CD4-positive, CD25-positive, alpha-beta regulatory T cell (primary cell): ENCODE results near the gene SLC12A7. TPM values are rescaled to one million over a fixed set of nuclear protein-coding genes. Genes with fewer than 3 reads are reported as not detected.

Source experiments
- ATAC-seq, 2 donors: fragments of 150-1000 bp; cut with Tn5 transposase; one replicate each; pipeline ENCODE4 v1.10.0; 2021; ENCODE audit warnings: low read depth in 2 of 2, moderate number of reproducible peaks in 2 of 2, moderate library complexity in 1 of 2
- DNase-seq, 3 donors: peaks; one replicate each; pipeline versions ENCODE4 v3.0.0 to v3.0.0-alpha.2; 2012 to 2022; ENCODE audit warnings: mixed read lengths in 1 of 3
- H3K27ac ChIP-seq: one replicate; pipeline ENCODE4 v1.7.0; 2013; ENCODE audit warnings: mild to moderate bottlenecking, low read length; ENCODE audit not compliant: insufficient read depth, poor library complexity, severe bottlenecking
- H3K27me3 ChIP-seq: one replicate; pipeline ENCODE4 v1.7.0; 2013; ENCODE audit warnings: low read length; ENCODE audit not compliant: control insufficient read depth, insufficient read depth
- H3K36me3 ChIP-seq: one replicate; pipeline ENCODE4 v1.7.0; 2013; ENCODE audit warnings: mild to moderate bottlenecking, low read length, moderate library complexity; ENCODE audit not compliant: control insufficient read depth, insufficient read depth
- H3K4me1 ChIP-seq: 2 replicates; pipeline ENCODE4 v1.7.0; 2013; ENCODE audit warnings: mild to moderate bottlenecking, low read length; ENCODE audit not compliant: insufficient read depth, control insufficient read depth, poor library complexity, severe bottlenecking
- H3K4me3 ChIP-seq: one replicate; pipeline ENCODE4 v1.7.0; 2013; ENCODE audit warnings: low read depth, mild to moderate bottlenecking, low read length, moderate library complexity
- H3K9me3 ChIP-seq, 2 experiments: 1 replicate in 1 of 2; 2 replicates in 1 of 2; pipeline ENCODE4 v1.7.0; 2013; ENCODE audit warnings: low read length in 2 of 2, mild to moderate bottlenecking in 1 of 2, moderate library complexity in 1 of 2; ENCODE audit not compliant: control insufficient read depth in 2 of 2
- H3K27ac Mint-ChIP-seq, 3 donors: one replicate each; pipeline ENCODE4 v1.8.0; 2020 to 2022; ENCODE audit warnings: mild to moderate bottlenecking in 3 of 3, mixed read lengths in 3 of 3, moderate library complexity in 2 of 3
- H3K27me3 Mint-ChIP-seq: one replicate; pipeline ENCODE4 v1.8.0; 2022; ENCODE audit warnings: mild to moderate bottlenecking, mixed read lengths
- H3K36me3 Mint-ChIP-seq: one replicate; pipeline ENCODE4 v1.8.0; 2020; ENCODE audit warnings: mixed read lengths
- H3K4me1 Mint-ChIP-seq, 4 donors: one replicate each; pipeline ENCODE4 v1.8.0; 2020 to 2022; ENCODE audit warnings: mixed read lengths in 4 of 4, mild to moderate bottlenecking in 1 of 4
- H3K4me3 Mint-ChIP-seq, 4 donors: one replicate each; pipeline ENCODE4 v1.8.0; 2020 to 2022; ENCODE audit warnings: mild to moderate bottlenecking in 4 of 4, mixed read lengths in 4 of 4, moderate library complexity in 3 of 4
- H3K9me3 Mint-ChIP-seq, 7 donors: one replicate each; pipeline ENCODE4 v1.8.0; 2020 to 2022; ENCODE audit warnings: mixed read lengths in 7 of 7, mild to moderate bottlenecking in 3 of 7, moderate library complexity in 2 of 7
- polyA plus RNA-seq, 4 donors: library from polyadenylated mRNA; unstranded; fragments of 300-500 nt; fragmentation: Illumina TruSeq; gene quantifications; one replicate each; pipeline ENCODE4 v1.2.3, GENCODE V29; 2021
- total RNA-seq: library from RNA; stranded (reverse); gene quantifications from one replicate; pipeline ENCODE4 v1.2.3, GENCODE V29; 2022

Gene SLC12A7
- total and polyA plus RNA-seq, 5 donors from 2014 or later, result 2.2 to 16.0 (median 7.0) TPM

DNA sequence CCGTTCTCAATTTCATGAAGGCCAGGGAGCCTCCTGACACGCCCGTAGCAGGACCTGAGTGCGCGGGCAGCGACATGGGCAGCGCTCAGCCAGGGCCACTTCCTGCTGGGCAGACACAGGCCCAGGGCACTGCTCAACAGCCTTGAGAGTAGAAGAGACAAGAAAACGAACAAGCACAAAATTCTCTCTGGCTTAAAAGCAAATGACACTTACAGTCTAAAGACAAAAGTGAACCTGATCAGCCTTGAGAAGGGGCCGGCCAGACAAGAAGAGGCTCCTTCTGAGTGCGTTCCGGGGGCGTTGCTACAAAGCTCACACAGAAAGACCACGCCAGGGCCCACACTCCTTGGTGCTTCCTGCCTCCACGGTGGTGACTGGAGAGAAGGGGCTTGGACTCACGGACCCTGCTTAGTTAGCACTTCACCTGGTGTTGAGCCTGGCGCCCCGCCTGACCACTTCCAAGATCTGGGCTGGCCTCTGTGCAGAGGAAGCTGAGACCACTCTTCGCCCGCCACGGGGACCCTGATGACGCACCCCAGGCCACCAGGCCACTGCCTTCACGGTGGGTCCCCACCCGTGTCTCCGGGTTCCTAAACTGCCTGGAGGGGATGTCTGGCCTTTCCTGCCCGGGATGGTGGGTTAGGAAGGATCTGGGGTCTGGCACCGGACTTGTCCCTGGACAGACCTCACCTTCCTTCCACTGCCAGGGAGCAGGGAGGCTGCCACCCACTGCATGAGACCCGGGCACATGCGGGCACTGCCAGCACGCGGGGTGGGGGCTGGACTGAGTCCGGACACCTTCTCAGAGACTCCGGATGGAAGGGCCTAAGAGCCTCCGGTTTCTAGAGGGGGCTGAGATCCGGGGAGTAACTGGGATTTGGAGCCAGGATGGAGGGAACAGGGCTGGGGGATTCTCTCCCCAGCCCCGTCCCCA, 1.3 kb downstream of the SLC12A7 start:
- Mint-ChIP-seq H3K27ac (peak overlapping the region; percentile 26 to 94 (median 78)), H3K4me3 (peak overlapping the region; percentile 68 to 93 (median 86)), H3K27me3 (no peaks in the 10 kb centered on the region), H3K4me1 (peaks cover 0 to 47% (median 17%) of the 10 kb centered on the region in 4 donors), H3K36me3 (no peaks in the 10 kb centered on the region), H3K9me3 (no peaks in the 10 kb centered on the region)
- H3K9me3 ChIP-seq, result no peaks in the 10 kb centered on the region
- H3K27me3 ChIP-seq, result no peaks in the 10 kb centered on the region
- no peaks in the 10 kb centered on the region for H3K36me3 ChIP-seq
- DNase-seq (peak in 1 of 3 donors; percentile 35), ATAC-seq (no peak)
- H3K27ac ChIP-seq, result peak overlapping the region; percentile 69
- H3K4me1 ChIP-seq, result peaks cover 55% of the 10 kb centered on the region
- peak overlapping the region; percentile 53 for H3K4me3 ChIP-seq

DNA sequence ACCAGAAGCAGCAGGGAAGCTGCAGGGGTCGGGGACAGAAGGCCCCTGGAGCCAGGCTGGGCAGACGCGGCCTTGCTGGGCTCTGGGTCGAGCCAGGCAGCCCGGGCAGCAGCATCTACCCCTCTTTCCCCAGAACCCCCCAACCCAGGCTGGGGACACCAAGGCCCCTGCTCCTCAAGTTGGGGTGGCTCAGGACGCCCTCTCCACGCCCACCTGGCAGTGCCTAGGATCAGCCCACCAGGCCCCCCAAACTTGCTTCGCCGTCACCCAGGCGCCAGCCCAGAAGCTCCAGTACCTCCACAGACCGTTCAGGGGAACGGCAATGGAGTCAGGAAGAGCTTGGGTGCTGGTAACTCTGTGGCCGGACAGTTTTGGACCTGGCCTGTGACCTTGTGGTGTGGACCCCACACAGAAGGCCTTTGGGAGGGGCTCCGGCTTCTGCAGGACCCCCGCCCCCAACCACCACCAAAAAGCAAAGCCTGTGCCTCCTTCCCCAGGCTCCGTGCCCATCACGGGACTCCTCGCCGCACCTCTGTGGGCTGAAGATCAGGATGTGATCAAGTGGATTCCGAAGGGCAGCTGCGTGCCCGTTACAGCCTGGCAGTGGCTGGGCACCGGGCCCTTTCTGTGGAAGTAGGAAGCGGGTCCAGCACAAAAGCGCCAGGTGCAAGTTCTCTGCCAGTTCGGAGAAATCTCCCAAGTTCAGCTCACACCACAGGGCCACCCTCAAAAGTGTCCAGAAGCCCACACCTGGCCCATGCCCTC, 2.1 kb downstream of the SLC12A7 start:
- Mint-ChIP-seq H3K27ac (peak overlapping the region in 2 of 3 donors; percentile 78 to 94), H3K36me3 (no peaks in the 10 kb centered on the region), H3K4me1 (peaks cover 0 to 52% (median 18%) of the 10 kb centered on the region in 4 donors), H3K27me3 (no peaks in the 10 kb centered on the region), H3K4me3 (peak overlapping the region in 3 of 4 donors; percentile 84 to 93 (median 88)), H3K9me3 (no peaks in the 10 kb centered on the region)
- Histone ChIP-seq H3K27ac (peak overlapping the region; percentile 69), H3K4me1 (peaks cover 63% of the 10 kb centered on the region), H3K27me3 (no peaks in the 10 kb centered on the region), H3K9me3 (no peaks in the 10 kb centered on the region), H3K4me3 (peak overlapping the region; percentile 53), H3K36me3 (no peaks in the 10 kb centered on the region)
- ATAC-seq (no peak), DNase-seq (no peak)

DNA sequence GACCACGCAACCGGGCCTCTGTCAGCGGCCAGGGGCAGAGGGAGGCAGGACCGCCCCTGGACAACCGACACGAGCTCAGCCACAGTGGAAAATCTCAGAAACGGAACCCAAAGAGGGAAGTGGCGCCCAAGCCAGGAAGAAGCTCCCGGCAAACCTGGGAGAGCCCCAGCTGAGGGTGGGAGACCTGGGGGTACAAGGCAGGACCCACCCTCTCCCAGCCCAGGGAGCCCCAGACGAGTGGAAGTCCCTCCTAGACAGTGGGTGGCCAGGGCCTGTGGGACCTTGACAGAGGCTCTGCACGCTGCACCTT, 3.0 kb downstream of the SLC12A7 start:
- peaks cover 0 to 61% (median 18%) of the 10 kb centered on the region in 4 donors for H3K4me1 Mint-ChIP-seq

DNA sequence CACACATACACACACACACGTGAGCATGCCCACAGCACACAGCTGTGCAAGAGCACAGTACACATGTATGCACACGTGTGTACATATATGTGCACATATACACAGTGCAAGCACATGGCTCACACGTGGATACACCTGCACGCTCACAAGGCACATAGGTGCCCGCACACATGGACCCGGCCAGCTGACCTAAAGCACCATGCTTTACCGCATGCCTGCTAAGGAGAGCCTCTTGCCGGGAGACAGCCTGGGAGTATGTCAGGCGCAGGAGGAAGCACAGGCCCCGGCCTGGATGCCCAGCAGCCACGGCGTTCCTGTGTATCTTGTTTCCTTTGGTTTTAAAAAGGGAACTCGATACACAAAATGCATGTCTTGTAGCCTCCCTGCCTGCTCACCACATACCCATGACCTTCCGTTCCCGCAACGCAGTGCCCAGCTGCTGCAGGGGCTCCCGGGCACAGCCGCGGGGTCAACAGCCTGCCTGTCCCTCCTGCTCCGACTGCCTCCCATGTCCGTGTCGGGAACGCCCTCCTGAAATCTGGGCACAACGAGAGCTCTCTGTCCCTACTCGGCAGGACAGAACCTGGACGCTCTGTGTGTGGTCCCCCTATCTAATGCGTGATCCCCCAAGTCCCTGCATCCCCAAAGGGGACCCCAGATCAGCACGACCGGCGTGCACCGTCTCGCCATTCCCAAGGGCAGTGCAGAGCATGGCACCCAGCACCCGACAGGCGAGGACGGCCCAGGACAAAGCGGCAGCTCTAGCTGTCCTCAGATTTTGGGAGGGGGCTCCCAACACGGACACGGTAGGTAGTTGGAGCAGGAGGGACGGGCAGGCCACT, 3.6 kb downstream of the SLC12A7 start:
- H3K27me3 ChIP-seq, result no peaks in the 10 kb centered on the region
- peak overlapping the region in 2 of 3 donors; percentile 85 to 95 for H3K27ac Mint-ChIP-seq
- H3K27ac ChIP-seq, result peak overlapping the region; percentile 93
- H3K36me3 Mint-ChIP-seq, result peaks cover 4% of the 10 kb centered on the region
- peak overlapping the region in 3 of 4 donors; percentile 13 to 80 (median 62) for H3K4me3 Mint-ChIP-seq
- no peaks in the 10 kb centered on the region for H3K36me3 ChIP-seq
- DNase-seq (no peak), ATAC-seq (no peak)
- peaks cover 0 to 66% (median 22%) of the 10 kb centered on the region in 4 donors for H3K4me1 Mint-ChIP-seq
- H3K4me3 ChIP-seq, result peak overlapping the region; percentile 37
- H3K27me3 Mint-ChIP-seq, result no peaks in the 10 kb centered on the region
- peaks cover 78% of the 10 kb centered on the region for H3K4me1 ChIP-seq
- H3K9me3 Mint-ChIP-seq, result peaks cover 0 to 2% (median 0%) of the 10 kb centered on the region in 7 donors
- no peaks in the 10 kb centered on the region for H3K9me3 ChIP-seq

More for the DNA sequence above, 3.0 kb downstream of the SLC12A7 start:
- Histone ChIP-seq H3K27me3 (no peaks in the 10 kb centered on the region), H3K27ac (peak overlapping the region; percentile 33), H3K9me3 (no peaks in the 10 kb centered on the region), H3K4me3 (no peak overlapping the region), H3K4me1 (peaks cover 72% of the 10 kb centered on the region), H3K36me3 (no peaks in the 10 kb centered on the region)
- no peaks in the 10 kb centered on the region for H3K9me3 Mint-ChIP-seq
- ATAC-seq (no peak), DNase-seq (no peak)
- H3K27ac Mint-ChIP-seq, result peak overlapping the region in 1 of 3 donors; percentile 85
- H3K27me3 Mint-ChIP-seq, result no peaks in the 10 kb centered on the region
- no peaks in the 10 kb centered on the region for H3K36me3 Mint-ChIP-seq
- peak overlapping the region in 3 of 4 donors; percentile 41 to 69 (median 62) for H3K4me3 Mint-ChIP-seq

DNA sequence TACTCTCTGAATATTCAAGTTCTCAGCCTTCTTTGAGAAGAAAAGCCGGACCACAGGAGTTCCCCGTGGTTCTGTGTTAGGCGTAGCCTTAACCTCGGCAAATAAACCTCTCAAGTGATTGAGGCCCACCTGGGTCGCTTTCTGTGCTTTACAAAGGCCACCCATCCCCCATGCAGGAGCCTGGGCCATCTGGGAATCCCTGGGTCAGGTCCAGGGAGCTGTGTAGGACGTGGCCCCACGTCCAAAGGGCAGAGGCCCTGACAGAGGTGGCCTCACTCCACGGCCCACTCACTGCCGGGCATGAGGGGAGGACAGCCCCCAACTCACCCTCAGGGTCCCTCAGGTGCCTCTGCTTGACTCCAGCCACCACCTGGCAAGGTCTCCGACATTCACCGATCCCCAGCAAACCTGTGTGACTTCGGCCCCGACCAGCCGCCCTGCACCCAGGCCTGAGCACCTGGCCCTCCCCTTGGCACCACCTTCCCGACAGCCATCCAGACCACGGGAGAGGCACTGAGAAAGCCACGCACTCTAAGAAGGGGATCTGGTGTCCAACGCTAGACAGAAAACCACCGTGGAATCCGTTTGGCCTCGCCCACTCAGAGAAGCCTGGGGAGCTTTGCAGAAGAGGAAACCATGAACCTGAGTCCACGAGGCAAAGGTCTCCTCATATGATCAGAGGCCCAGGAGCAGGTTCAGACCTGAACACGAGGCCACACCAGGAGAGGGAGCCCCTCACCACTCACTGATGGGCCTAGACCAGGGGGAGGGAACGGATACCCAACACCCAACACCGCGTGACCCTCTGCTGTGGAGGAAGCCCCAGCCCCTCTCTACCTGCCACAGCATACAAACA, 4.5 kb downstream of the SLC12A7 start:
- peak overlapping the region; percentile 37 for H3K4me3 ChIP-seq
- no peaks in the 10 kb centered on the region for H3K9me3 ChIP-seq
- Mint-ChIP-seq H3K4me3 (peak overlapping the region; percentile 13 to 80 (median 39)), H3K36me3 (peaks cover 6% of the 10 kb centered on the region), H3K4me1 (peaks cover 0 to 74% (median 22%) of the 10 kb centered on the region in 4 donors), H3K27me3 (no peaks in the 10 kb centered on the region), H3K27ac (peak overlapping the region in 2 of 3 donors; percentile 91 to 95), H3K9me3 (peaks cover 0 to 2% (median 0%) of the 10 kb centered on the region in 7 donors)
- ATAC-seq (no peak), DNase-seq (peak in 1 of 3 donors; percentile 37)
- peak overlapping the region; percentile 93 for H3K27ac ChIP-seq
- peaks cover 86% of the 10 kb centered on the region for H3K4me1 ChIP-seq
- H3K27me3 ChIP-seq, result no peaks in the 10 kb centered on the region
- no peaks in the 10 kb centered on the region for H3K36me3 ChIP-seq

DNA sequence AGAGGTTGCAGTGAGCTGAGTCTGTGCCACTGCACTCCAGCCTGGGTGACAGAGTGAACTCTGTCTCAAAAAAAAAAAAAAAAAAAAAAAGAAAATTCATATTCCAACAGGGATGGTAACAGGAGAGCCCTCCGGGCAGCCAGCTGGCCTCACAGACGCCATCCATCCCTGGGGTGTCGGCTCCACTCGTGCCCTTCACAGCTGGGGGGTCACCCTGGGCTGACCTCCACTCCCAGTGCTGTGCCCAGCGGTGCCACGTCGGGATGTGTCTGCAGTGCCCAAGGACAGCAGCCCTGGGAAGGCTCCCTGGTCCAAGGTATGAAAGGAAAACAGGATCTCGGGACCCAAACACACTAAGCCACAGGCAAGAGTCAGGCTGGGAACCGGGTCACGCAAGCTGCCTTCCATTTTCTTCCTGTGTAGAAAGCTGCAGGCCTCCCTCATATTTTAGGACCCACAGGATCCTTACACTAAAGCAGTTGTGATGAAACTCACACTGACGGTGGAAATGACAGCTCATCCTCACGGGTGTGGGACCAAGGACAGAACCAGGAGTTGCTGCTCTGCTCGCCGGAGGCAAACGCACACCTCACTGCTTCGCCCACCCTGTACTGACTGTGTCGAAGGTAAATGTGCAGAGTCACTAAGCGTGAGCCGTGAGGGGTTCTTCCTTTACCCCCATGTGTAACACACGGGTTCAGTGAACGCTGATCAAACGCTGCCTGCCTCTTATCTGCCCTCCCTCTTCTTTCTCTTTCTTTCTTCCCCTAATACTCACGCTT, 5.3 kb downstream of the SLC12A7 start:
- H3K27ac Mint-ChIP-seq, result peak overlapping the region in 2 of 3 donors; percentile 91 to 99
- Histone ChIP-seq H3K9me3 (no peaks in the 10 kb centered on the region), H3K27ac (peak overlapping the region; percentile 93), H3K4me1 (peaks cover 94% of the 10 kb centered on the region), H3K4me3 (no peak overlapping the region), H3K36me3 (no peaks in the 10 kb centered on the region), H3K27me3 (no peaks in the 10 kb centered on the region)
- H3K27me3 Mint-ChIP-seq, result no peaks in the 10 kb centered on the region
- peak overlapping the region; percentile 65 to 93 (median 82) for H3K4me3 Mint-ChIP-seq
- H3K36me3 Mint-ChIP-seq, result peaks cover 6% of the 10 kb centered on the region
- ATAC-seq (no peak), DNase-seq (peak in 2 of 3 donors; percentile 12 to 17)
- peaks cover 0 to 2% (median 0%) of the 10 kb centered on the region in 7 donors for H3K9me3 Mint-ChIP-seq
- peaks cover 0 to 82% (median 22%) of the 10 kb centered on the region in 4 donors for H3K4me1 Mint-ChIP-seq
